Measurements from ENCODE around the gene TMEM132D.

DNA sequence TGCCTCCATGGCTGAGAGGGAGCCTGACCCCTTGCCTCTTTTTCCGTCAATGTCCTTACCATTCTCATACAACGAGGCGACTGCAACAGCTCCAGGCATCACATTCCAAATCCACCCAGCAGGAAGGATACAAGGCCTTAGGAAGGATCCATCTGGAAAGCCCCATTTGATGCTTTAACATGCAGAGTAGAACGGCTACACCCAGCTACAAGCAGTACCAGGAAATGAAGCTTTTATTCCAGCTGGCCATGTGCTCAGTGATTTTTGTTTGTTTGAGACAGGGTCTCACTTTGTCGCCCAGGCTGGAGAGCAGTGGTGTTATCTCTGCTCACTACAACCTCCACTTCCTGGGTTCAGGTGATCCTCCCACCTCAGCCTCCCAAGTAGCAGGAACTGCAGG is 124.8 kb downstream of the TMEM132D start:
- TF ChIP-seq EZH2 (IDR thresholded peaks at IDR 0.05; ENCODE audit: insufficient read depth, poor library complexity, severe bottlenecking) (no peak), EZH2phosphoT487 (IDR thresholded peaks at IDR 0.05; ENCODE audit: insufficient read depth, low read depth) (no peak)

Measured in GM23248 (cell line).